HG02763 (cell line): ENCODE data around the gene WWOX.

Experiments used
- ATAC-seq: cut with Tn5 transposase; IDR thresholded peaks from one replicate; pipeline ENCODE4 v1.9.1; 2021; ENCODE audit warnings: mild to moderate bottlenecking, moderate library complexity; ENCODE audit not compliant: unreplicated experiment

WWOX gene

DNA sequence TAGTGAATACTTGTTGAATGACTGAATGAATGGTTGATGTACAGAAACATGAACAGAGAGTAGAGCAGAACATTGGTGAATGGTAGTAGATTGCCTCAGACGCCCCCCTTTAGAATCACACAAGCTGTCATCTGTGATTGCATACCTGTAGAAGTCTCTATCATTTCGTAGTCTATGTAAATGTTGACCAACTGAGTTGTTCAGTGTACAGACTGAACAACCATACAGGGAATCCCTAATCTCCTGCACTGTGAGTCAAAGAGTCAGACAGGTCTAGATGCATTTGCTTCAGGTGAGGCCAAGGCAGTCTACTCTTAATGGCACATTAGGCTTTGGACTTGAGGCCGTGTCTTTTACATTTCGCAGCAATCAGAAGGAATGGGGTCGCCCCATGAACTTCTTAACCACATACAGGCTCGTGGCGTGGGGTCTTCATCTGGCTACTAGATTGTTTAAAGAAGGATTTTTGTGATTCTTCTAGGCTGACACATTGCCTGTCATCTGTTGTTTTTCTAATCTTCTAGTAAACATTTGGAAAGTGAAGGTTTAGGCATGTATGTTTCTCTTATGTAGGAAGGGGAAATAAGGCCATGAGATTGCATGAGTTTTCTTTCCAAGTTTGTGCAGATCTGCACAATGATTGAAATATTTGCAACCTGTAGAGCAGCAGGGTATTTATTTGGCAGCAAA lies 157.4 kb downstream of the WWOX start:
- no peak for ATAC-seq

DNA sequence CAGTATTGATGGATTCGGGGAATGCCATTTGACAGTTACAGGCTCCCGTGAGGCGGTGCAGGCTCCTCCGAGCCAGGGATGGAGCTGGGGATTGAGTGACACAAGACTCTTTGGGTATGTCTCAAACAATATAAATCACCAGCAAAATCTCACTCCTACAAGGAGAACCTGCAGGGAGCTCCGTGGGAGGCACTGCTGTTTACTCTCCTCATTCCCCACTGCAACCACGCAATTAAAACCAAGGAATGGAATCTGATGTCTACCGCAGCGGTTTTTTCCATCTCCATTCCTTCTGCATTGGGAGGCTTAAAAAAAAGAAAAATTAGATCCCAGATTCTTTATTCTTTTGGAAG lies 157.9 kb downstream of the WWOX start:
- ATAC-seq, result no peak

GRCh38 chr16:78258375-78259065 lies 159.1 kb downstream of the WWOX start:
- ATAC-seq, result no peak

- no peak for ATAC-seq
Measured at GRCh38 chr16:78259873-78260272, 160.4 kb downstream of the WWOX start.

DNA sequence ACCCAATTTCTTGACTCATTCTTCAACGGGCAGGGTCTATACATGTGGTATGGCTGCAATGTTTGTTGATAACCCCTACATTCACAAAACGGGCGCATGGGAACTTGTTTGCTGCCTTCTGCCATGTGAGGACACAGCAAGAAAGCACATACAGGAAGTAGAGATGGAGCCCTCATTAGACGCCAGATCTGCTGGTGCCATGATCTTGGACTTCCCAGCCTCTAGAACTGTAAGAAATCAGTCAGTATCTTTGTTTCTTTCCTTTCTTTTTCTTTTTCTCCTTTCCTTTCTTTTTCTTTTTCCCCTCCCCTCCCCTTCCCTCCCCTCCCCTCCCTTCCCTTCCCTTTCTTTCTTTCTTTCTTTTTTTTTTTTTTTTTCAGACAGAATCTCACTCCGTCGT lies 165.2 kb downstream of the WWOX start:
- no peak for ATAC-seq

DNA sequence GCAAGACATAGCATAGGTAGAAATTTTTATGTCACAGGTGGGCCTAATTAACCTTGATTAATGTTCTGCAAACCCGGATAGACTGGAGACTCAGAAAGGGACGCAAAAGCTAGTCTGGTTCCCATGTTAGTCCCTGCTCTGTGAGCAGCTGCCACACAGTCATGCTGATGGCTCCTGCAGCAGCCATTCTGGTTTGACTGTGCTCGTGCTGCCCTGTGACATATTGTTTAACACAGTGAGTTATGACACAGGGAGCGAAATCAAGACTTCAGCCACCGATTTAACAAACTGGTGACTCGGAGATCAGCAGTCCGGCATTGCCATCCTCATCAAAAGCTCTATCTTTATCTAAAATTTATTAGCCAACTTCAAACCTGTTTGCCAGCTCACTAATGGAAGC lies 169.8 kb downstream of the WWOX start:
- no peak for ATAC-seq

- no peak for ATAC-seq
Measured at GRCh38 chr16:78271981-78272380, 172.5 kb downstream of the WWOX start.

DNA sequence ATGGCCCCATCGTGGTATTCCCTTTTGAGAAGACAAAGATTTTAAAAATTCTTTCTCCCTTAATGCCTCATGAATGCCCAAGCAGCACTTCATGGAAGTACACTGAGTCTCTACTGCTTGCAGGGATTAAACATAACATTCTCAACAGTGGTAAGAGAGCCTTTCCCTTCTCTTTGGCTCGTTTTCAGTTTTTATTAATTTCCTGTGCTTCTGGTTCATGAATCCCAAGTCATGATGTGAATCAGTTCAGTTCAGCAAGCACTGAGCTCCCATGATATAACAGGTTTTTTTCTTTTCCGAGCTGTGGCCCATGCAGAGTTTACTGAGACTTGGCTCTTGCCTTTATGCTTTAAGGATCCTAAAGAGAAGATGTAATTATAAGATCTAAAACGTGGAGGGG lies 175.3 kb downstream of the WWOX start:
- ATAC-seq, result no peak

GRCh38 chr16:78275420-78275819 lies 176.0 kb downstream of the WWOX start:
- no peak for ATAC-seq

DNA sequence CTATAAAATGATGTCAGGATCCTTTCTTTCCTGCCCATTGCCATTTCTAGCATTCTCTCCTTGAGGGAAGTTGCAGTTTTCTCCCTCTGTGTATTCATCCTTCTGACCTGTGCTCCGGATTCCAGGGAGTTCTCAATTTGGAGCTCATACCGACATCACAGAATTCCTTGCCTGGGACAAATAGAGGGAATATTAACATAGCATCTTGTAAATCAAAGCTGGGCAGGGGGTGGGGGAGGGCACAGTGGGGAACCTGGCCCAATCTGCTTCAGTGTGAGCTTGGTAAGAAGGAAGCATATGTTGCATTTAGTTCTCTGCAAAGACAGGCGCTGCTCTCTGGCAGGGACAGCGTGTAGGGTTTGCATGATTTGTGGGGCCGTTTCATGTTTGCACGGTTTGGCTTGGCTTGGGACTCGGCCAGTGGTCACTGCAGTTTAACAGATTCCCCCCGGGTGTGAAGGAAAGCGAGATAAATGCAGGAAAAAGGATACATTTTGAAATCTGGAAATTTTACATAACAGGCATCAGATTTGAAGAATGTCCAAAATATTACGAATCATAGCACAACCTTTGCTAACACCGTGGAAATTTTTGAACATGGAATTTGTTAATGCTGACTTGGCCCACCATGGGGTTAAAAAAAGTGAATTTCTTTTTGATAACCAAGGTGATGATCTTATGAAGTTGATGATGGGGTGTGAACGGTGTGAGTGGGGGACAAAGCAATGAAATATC lies 178.0 kb downstream of the WWOX start:
- ATAC-seq, result no peak

GRCh38 chr16:78278056-78278450 lies 178.6 kb downstream of the WWOX start:
- ATAC-seq, result no peak

- ATAC-seq, result no peak
Measured at GRCh38 chr16:78281115-78281514, 181.7 kb downstream of the WWOX start.

GRCh38 chr16:78283548-78284251 lies 184.2 kb downstream of the WWOX start:
- ATAC-seq, result no peak

- no peak for ATAC-seq
Measured at GRCh38 chr16:78284326-78284725, 184.9 kb downstream of the WWOX start.

DNA sequence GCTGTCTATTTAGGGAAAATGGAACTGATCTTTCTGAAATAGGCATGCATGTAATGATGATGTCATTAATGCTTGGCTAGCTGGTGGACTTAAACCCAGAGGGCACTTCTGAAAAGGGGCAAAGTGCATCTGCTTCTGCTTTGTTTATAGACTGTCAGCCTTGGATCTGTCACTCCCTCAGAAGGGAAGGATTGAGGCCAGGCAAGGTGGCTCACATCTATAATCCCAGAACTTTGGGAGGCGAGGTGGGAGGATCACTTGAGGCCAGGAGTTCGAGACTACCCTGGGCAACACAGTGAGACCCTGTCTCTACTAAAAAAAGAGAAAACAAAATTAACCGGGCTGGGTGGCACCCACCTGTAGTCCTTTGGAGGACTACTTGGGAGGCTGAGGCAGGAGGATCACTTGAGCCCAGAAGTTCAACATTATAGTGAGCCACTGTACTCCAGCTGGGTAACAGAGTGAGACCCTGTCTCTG lies 185.5 kb downstream of the WWOX start:
- ATAC-seq, result no peak

GRCh38 chr16:78285437-78285922 lies 186.0 kb downstream of the WWOX start:
- no peak for ATAC-seq

DNA sequence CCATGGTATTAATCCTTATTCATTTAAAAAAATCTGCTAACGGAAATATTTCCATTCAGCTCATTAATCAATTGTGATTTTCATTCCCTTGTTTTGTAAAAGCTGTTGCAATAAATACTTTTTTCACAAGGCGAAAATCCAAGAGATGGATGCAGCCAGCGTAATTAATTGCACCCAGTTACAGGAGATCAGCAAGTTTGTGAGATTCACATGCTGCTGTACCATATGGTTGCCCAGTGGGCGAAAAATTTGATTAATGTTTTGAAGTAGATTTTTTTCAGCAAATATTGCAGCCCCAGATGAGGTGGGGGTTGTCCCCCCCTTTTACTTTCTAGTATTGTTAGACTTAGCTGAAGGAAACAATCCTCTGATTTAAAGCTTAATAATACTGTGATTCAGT lies 186.6 kb downstream of the WWOX start:
- no peak for ATAC-seq

GRCh38 chr16:78288888-78289287 lies 189.4 kb downstream of the WWOX start:
- ATAC-seq, result no peak

DNA sequence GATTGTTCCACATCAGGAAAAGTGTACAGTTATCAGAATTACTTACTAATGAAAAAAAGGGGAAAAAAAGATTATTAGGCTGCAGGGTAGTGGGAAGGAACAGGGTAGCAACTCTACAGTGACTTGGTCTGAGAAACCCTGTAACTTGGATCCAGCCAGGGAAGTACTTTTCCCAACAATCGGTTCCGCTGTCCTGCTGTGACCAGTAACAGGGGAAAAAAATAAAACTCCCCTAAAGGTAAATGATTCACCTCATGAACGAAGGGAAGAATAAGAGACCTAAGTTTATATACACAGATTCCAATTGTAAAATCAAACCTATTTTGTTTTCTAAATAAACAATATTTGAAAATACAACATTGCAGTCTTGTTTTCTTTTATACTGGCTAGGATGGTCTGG lies 189.9 kb downstream of the WWOX start:
- no peak for ATAC-seq

- ATAC-seq, result no peak
Measured at GRCh38 chr16:78289844-78290277, 190.4 kb downstream of the WWOX start.

GRCh38 chr16:78290395-78290794 lies 190.9 kb downstream of the WWOX start:
- ATAC-seq, result no peak
